Mesenchymal stem cell (in vitro differentiated cells and primary cell): ENCODE results near the gene OSBPL7.

ENCODE experiments used
- DNase-seq: peaks from one replicate; pipeline ENCODE4 v3.0.0-alpha.2; 2013
- H2AFZ ChIP-seq: one replicate; pipeline ENCODE4 v1.6.1; 2013; ENCODE audit warnings: low read depth, mild to moderate bottlenecking, control low read depth, inconsistent platforms, low read length, moderate library complexity
- H2AK5ac ChIP-seq: 2 replicates; pipeline ENCODE4 v1.6.1; 2013; ENCODE audit warnings: low read length, moderate library complexity, mild to moderate bottlenecking, inconsistent platforms; ENCODE audit not compliant: severe bottlenecking
- H2BK120ac ChIP-seq: one replicate; pipeline ENCODE4 v1.6.1; 2013; ENCODE audit warnings: low read depth, mild to moderate bottlenecking, inconsistent platforms, low read length, moderate library complexity
- H2BK12ac ChIP-seq, 2 experiments: one replicate each; pipeline ENCODE4 v1.6.1; 2013; ENCODE audit warnings: inconsistent platforms in 2 of 2, low read length in 2 of 2, mild to moderate bottlenecking in 2 of 2, moderate library complexity in 2 of 2, control low read depth in 1 of 2
- H2BK15ac ChIP-seq: one replicate; pipeline ENCODE4 v1.6.1; 2013; ENCODE audit warnings: mild to moderate bottlenecking, low read depth, inconsistent platforms; ENCODE audit not compliant: poor library complexity, severe bottlenecking
- H2BK5ac ChIP-seq: 2 replicates; pipeline ENCODE4 v1.6.1; 2013; ENCODE audit warnings: low read depth, mild to moderate bottlenecking, low read length, control low read depth, inconsistent platforms; ENCODE audit not compliant: poor library complexity, severe bottlenecking
- H3K14ac ChIP-seq, 2 experiments: one replicate each; pipeline ENCODE4 v1.6.1; 2013; ENCODE audit warnings: inconsistent platforms in 2 of 2, low read length in 2 of 2, control low read depth in 1 of 2, mild to moderate bottlenecking in 1 of 2, moderate library complexity in 1 of 2
- H3K18ac ChIP-seq, 2 experiments: one replicate each; pipeline ENCODE4 v1.6.1; 2013; ENCODE audit warnings: inconsistent platforms in 2 of 2, low read length in 2 of 2, control low read depth in 1 of 2, low read depth in 1 of 2, mild to moderate bottlenecking in 1 of 2
- H3K23ac ChIP-seq, 2 experiments: one replicate each; pipeline ENCODE4 v1.6.1; 2013; ENCODE audit warnings: inconsistent platforms in 2 of 2, low read length in 2 of 2, mild to moderate bottlenecking in 2 of 2, moderate library complexity in 2 of 2, control low read depth in 1 of 2
- H3K27ac ChIP-seq: 2 replicates; pipeline ENCODE4 v1.5.1; 2013; ENCODE audit warnings: mild to moderate bottlenecking, moderate library complexity, low read length, control low read depth, inconsistent platforms; ENCODE audit not compliant: poor library complexity, severe bottlenecking
- H3K27me3 ChIP-seq, 2 experiments: 2 replicates each; pipeline versions ENCODE4 v1.6.1 to v1.7.0; 2013; ENCODE audit warnings: low read length in 2 of 2, mild to moderate bottlenecking in 2 of 2, moderate library complexity in 2 of 2, control low read depth in 1 of 2, inconsistent platforms in 1 of 2; ENCODE audit not compliant: control insufficient read depth in 1 of 2, insufficient read depth in 1 of 2
- H3K36me3 ChIP-seq, 2 experiments: 2 replicates each; pipeline versions ENCODE4 v1.6.1 to v1.7.0; 2013; ENCODE audit warnings: low read length in 2 of 2, control low read depth in 1 of 2, inconsistent platforms in 1 of 2, low read depth in 1 of 2, mild to moderate bottlenecking in 1 of 2; ENCODE audit not compliant: insufficient read depth in 2 of 2, control insufficient read depth in 1 of 2
- H3K4ac ChIP-seq, 2 experiments: one replicate each; pipeline ENCODE4 v1.6.1; 2013; ENCODE audit warnings: inconsistent platforms in 2 of 2, low read length in 2 of 2, mild to moderate bottlenecking in 2 of 2, moderate library complexity in 2 of 2, control low read depth in 1 of 2, low read depth in 1 of 2
- H3K4me1 ChIP-seq: 2 replicates; pipeline ENCODE4 v1.6.1; 2013; ENCODE audit warnings: low read depth, low read length, control low read depth; ENCODE audit not compliant: control insufficient read depth, insufficient read depth
- H3K4me2 ChIP-seq: 2 replicates; pipeline ENCODE4 v1.6.1; 2013; ENCODE audit warnings: low read length, mild to moderate bottlenecking, inconsistent platforms; ENCODE audit not compliant: poor library complexity, severe bottlenecking
- H3K4me3 ChIP-seq, 2 experiments: 2 replicates each; pipeline versions ENCODE4 v1.5.1 to v1.7.0; 2013; ENCODE audit warnings: low read length in 2 of 2, mild to moderate bottlenecking in 2 of 2, control low read depth in 1 of 2, low read depth in 1 of 2; ENCODE audit not compliant: insufficient read depth in 1 of 2
- H3K79me1 ChIP-seq: replicated peaks from 2 replicates; pipeline ENCODE4 v1.6.1; 2013; ENCODE audit warnings: mild to moderate bottlenecking, control low read depth, low read length, inconsistent platforms; ENCODE audit not compliant: poor library complexity, severe bottlenecking
- H3K9ac ChIP-seq: 2 replicates; pipeline ENCODE4 v1.7.0; 2013; ENCODE audit warnings: mild to moderate bottlenecking, low read length, moderate library complexity
- H3K9me3 ChIP-seq: 2 replicates; pipeline ENCODE4 v1.7.0; 2013; ENCODE audit warnings: mild to moderate bottlenecking, low read length; ENCODE audit not compliant: control insufficient read depth
- H4K8ac ChIP-seq: one replicate; pipeline ENCODE4 v1.6.1; 2013; ENCODE audit warnings: inconsistent platforms, mild to moderate bottlenecking, low read length, moderate library complexity
- H4K91ac ChIP-seq: one replicate; pipeline ENCODE4 v1.6.1; 2013; ENCODE audit warnings: mild to moderate bottlenecking, low read length, inconsistent platforms
- WGBS: methylation state at CpG from one replicate; pipeline ENCODE4 v1.1.7; 2013; ENCODE audit warnings: mixed read lengths; 5-methylcytosine and 5-hydroxymethylcytosine counted together

The OSBPL7 gene

DNA sequence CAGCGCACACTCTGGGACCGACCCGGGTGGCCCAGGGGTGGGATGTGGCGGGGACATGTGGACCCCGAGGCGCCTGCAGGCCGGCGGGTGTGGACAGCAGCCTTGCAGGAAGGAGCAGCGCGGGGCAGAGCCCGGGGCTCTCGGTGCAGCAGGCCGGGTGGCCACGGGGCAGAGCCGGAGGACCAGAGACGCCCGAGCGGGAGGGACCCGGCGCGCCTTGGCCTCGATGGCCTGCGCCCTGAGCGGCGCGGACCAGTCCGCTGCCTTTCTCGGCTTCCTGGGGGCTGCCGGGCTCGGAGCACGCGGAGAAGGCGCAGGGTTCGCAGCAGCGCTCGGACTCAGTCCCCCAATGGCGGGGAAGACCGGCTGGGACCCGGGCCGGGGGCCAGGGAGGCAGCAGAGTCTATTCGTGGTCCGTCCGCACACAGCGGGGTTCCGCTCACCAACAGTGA lies 43.4 kb downstream of the OSBPL7 start:
- no peaks in the 10 kb centered on the region for H3K9me3 ChIP-seq
- H3K14ac ChIP-seq: no peak overlapping the region
- no peak overlapping the region for H3K23ac ChIP-seq
- H2BK5ac ChIP-seq: no peak overlapping the region
- H3K4me3 ChIP-seq: no peak overlapping the region
- no peak overlapping the region for H3K27ac ChIP-seq
- 62% methylated on average over 36 of the region's 45 CpGs for WGBS
- H2BK15ac ChIP-seq: no peak overlapping the region
- H3K79me1 ChIP-seq: no peaks in the 10 kb centered on the region
- no peak overlapping the region for H3K4me2 ChIP-seq
- H4K8ac ChIP-seq: no peak overlapping the region
- H4K91ac ChIP-seq: no peak overlapping the region
- H2BK120ac ChIP-seq: no peak overlapping the region
- H3K36me3 ChIP-seq: no peaks in the 10 kb centered on the region
- no peak overlapping the region for H2BK12ac ChIP-seq
- peaks cover 44 to 56% of the 10 kb centered on the region in 2 experiments for H3K27me3 ChIP-seq
- H3K9ac ChIP-seq: no peak overlapping the region
- no peak overlapping the region for H2AFZ ChIP-seq
- no peaks in the 10 kb centered on the region for H3K4me1 ChIP-seq
- no peak overlapping the region for H3K18ac ChIP-seq
- no peak overlapping the region for H2AK5ac ChIP-seq
- no peak overlapping the region for H3K4ac ChIP-seq
- DNase-seq: no peak

- H3K4me3 ChIP-seq: no peak overlapping the region
These were observed 45.0 kb downstream of the OSBPL7 start for GRCh38 chr17:47776330-47777197.

GRCh38 chr17:47774987-47775580 lies 46.5 kb downstream of the OSBPL7 start:
- Histone ChIP-seq H3K14ac (no peak overlapping the region), H3K9me3 (peaks cover 15% of the 10 kb centered on the region), H3K4me2 (no peak overlapping the region), H2BK12ac (no peak overlapping the region), H4K8ac (no peak overlapping the region), H4K91ac (no peak overlapping the region), H2BK5ac (no peak overlapping the region), H3K4me1 (no peaks in the 10 kb centered on the region), H3K27ac (no peak overlapping the region), H3K18ac (no peak overlapping the region), H3K4me3 (no peak overlapping the region), H2AK5ac (no peak overlapping the region), H3K4ac (no peak overlapping the region), H2AFZ (no peak overlapping the region), H3K27me3 (peaks cover 30% of the 10 kb centered on the region in 2 experiments), H3K9ac (no peak overlapping the region), H3K23ac (no peak overlapping the region), H2BK15ac (no peak overlapping the region), H2BK120ac (no peak overlapping the region), H3K36me3 (no peaks in the 10 kb centered on the region), H3K79me1 (no peaks in the 10 kb centered on the region)
- DNase-seq: no peak
- 43% methylated on average over 1 of the region's 1 CpG for WGBS

More at GRCh38 chr17:47776330-47777197, 45.0 kb downstream of the OSBPL7 start:
- H4K8ac ChIP-seq: no peak overlapping the region
- peak; percentile 59 for DNase-seq
- no peak overlapping the region for H3K27ac ChIP-seq
- H2BK12ac ChIP-seq: no peak overlapping the region
- H2BK5ac ChIP-seq: no peak overlapping the region
- no peak overlapping the region for H3K4me2 ChIP-seq
- H3K23ac ChIP-seq: no peak overlapping the region
- no peaks in the 10 kb centered on the region for H3K79me1 ChIP-seq
- no peak overlapping the region for H4K91ac ChIP-seq
- H3K9me3 ChIP-seq: peaks cover 3% of the 10 kb centered on the region
- H3K36me3 ChIP-seq: no peaks in the 10 kb centered on the region
- H2BK120ac ChIP-seq: no peak overlapping the region
- no peak overlapping the region for H3K14ac ChIP-seq
- H3K27me3 ChIP-seq: peaks cover 41 to 42% of the 10 kb centered on the region in 2 experiments
- WGBS: 29% methylated on average over 12 of the region's 14 CpGs
- no peak overlapping the region for H3K9ac ChIP-seq
- H2AFZ ChIP-seq: no peak overlapping the region
- no peak overlapping the region for H2BK15ac ChIP-seq
- H2AK5ac ChIP-seq: no peak overlapping the region
- no peak overlapping the region for H3K4ac ChIP-seq
- H3K18ac ChIP-seq: no peak overlapping the region
- H3K4me1 ChIP-seq: no peaks in the 10 kb centered on the region

GRCh38 chr17:47774331-47774730 lies 47.3 kb downstream of the OSBPL7 start:
- no peak overlapping the region for H2BK120ac ChIP-seq
- no peak overlapping the region for H2BK12ac ChIP-seq
- no peak overlapping the region for H3K14ac ChIP-seq
- H2AFZ ChIP-seq: no peak overlapping the region
- H3K27me3 ChIP-seq: peaks cover 24 to 30% of the 10 kb centered on the region in 2 experiments
- no peak overlapping the region for H4K8ac ChIP-seq
- no peak overlapping the region for H3K9ac ChIP-seq
- H3K4me1 ChIP-seq: no peaks in the 10 kb centered on the region
- no peak overlapping the region for H3K4me3 ChIP-seq
- no peak overlapping the region for H3K4ac ChIP-seq
- no peak overlapping the region for H2BK5ac ChIP-seq
- H3K23ac ChIP-seq: no peak overlapping the region
- WGBS: 60% methylated on average over 4 of the region's 4 CpGs
- no peak for DNase-seq
- H2BK15ac ChIP-seq: no peak overlapping the region
- no peak overlapping the region for H2AK5ac ChIP-seq
- peaks cover 22% of the 10 kb centered on the region for H3K9me3 ChIP-seq
- H3K79me1 ChIP-seq: no peaks in the 10 kb centered on the region
- H4K91ac ChIP-seq: no peak overlapping the region
- H3K27ac ChIP-seq: no peak overlapping the region
- no peak overlapping the region for H3K18ac ChIP-seq
- no peaks in the 10 kb centered on the region for H3K36me3 ChIP-seq
- H3K4me2 ChIP-seq: no peak overlapping the region
